Sciatic nerve (tissue), 1 donor: ENCODE results near the gene MAGEC1. TPM values are rescaled to one million over a fixed set of nuclear protein-coding genes. Genes with fewer than 3 reads are reported as not detected.

ENCODE experiments used
- total RNA-seq: library from RNA; stranded (reverse); fragmentation: NEBNext Ultra II Directional; extraction: Animal tissue kit (Norgen Biotek cat#: 25700); gene quantifications from one replicate; pipeline ENCODE4 v1.2.1, GENCODE V29; 2021
- donor health status: DM: no; HTN: no; CAD: no.

MAGEC1 gene
- total RNA-seq, 1 donor from 2014 or later = not detected

Other genes starting within 250 kb of the MAGEC1 start
- not detected for gene SPANXD, start 205.2 kb upstream of the MAGEC1 start, total RNA-seq
- gene MAGEC3, start 65.6 kb upstream of the MAGEC1 start, total RNA-seq = not detected